Keratinocyte (primary cell): ENCODE data around the gene KRT8. TPM values are rescaled to one million over a fixed set of nuclear protein-coding genes. Genes with fewer than 3 reads are reported as not detected.

Source experiments
- DNase-seq: peaks from one replicate; pipeline ENCODE4 v3.0.0-alpha.2; 2011; ENCODE audit warnings: low read depth, missing footprints, low spot score
- FAIRE-seq: peaks from 2 replicates; lab custom pipeline; 2011; peaks lifted over from hg19 to GRCh38; lab: Jason Lieb, UNC
- H2AFZ ChIP-seq: 2 replicates; pipeline ENCODE4 v1.6.0; 2012; ENCODE audit warnings: low read length, control low read depth, inconsistent platforms; ENCODE audit not compliant: control insufficient read depth
- H3K27ac ChIP-seq: 2 replicates; pipeline ENCODE4 v1.5.1; 2011; ENCODE audit warnings: low read length; ENCODE audit not compliant: control insufficient read depth, insufficient read depth
- H3K27me3 ChIP-seq: 3 replicates; pipeline ENCODE4 v1.6.0; 2011; ENCODE audit warnings: low read length; ENCODE audit not compliant: control insufficient read depth, insufficient read depth; ENCODE audit errors: extremely low read depth
- H3K36me3 ChIP-seq, 2 experiments: 2 replicates in 1 of 2; 3 replicates in 1 of 2; pipeline ENCODE4 v1.5.1; 2011; ENCODE audit warnings: low read length in 2 of 2, mild to moderate bottlenecking in 1 of 2; ENCODE audit not compliant: control insufficient read depth in 2 of 2, insufficient read depth in 2 of 2; ENCODE audit errors: extremely low read depth in 1 of 2
- H3K4me1 ChIP-seq: 3 replicates; pipeline ENCODE4 v1.5.1; 2011; ENCODE audit warnings: low read length; ENCODE audit not compliant: control insufficient read depth, insufficient read depth; ENCODE audit errors: extremely low read depth
- H3K4me2 ChIP-seq: 3 replicates; pipeline ENCODE4 v1.6.0; 2011; ENCODE audit warnings: low read depth, low read length; ENCODE audit not compliant: control insufficient read depth, insufficient read depth; ENCODE audit errors: extremely low read depth
- H3K4me3 ChIP-seq, 3 experiments: fragments of 200-600 bp in 1 of 3; sonication (generic) in 1 of 3; 2 replicates in 2 of 3; 3 replicates in 1 of 3; pipeline ENCODE4 v1.5.1; 2011 to 2016; ENCODE audit warnings: low read length in 3 of 3, mild to moderate bottlenecking in 3 of 3, control low read depth in 2 of 3, inconsistent platforms in 1 of 3, low read depth in 1 of 3, mixed read lengths in 1 of 3, mixed run types in 1 of 3, moderate library complexity in 1 of 3; ENCODE audit not compliant: control insufficient read depth in 2 of 3, insufficient read depth in 2 of 3; ENCODE audit errors: extremely low read depth in 1 of 3
- H3K79me2 ChIP-seq: 2 replicates; pipeline ENCODE4 v1.6.0; 2012; ENCODE audit warnings: low read length; ENCODE audit not compliant: control insufficient read depth, insufficient read depth
- H3K9ac ChIP-seq: 3 replicates; pipeline ENCODE4 v1.6.0; 2011; ENCODE audit warnings: low read length; ENCODE audit not compliant: control insufficient read depth, insufficient read depth; ENCODE audit errors: extremely low read depth
- H3K9me1 ChIP-seq: 3 replicates; pipeline ENCODE4 v1.6.0; 2011; ENCODE audit warnings: low read length; ENCODE audit not compliant: control insufficient read depth, insufficient read depth; ENCODE audit errors: extremely low read depth
- H3K9me3 ChIP-seq: 2 replicates; pipeline ENCODE4 v1.5.1; 2012; ENCODE audit warnings: low read depth, low read length; ENCODE audit not compliant: control insufficient read depth
- H4K20me1 ChIP-seq: 3 replicates; pipeline ENCODE4 v1.6.0; 2011; ENCODE audit warnings: low read length; ENCODE audit not compliant: control insufficient read depth, insufficient read depth; ENCODE audit errors: extremely low read depth
- CTCF ChIP-seq, 3 experiments: IDR thresholded peaks in 1 of 3; conservative IDR thresholded peaks in 1 of 3; optimal IDR thresholded peaks in 1 of 3; 2 replicates in 2 of 3; 3 replicates in 1 of 3; pipeline versions ENCODE3 to v1.5.1; 2011; ENCODE audit warnings: low read length in 3 of 3, mild to moderate bottlenecking in 3 of 3, moderate library complexity in 2 of 3, control low read depth in 1 of 3, inconsistent platforms in 1 of 3; ENCODE audit not compliant: insufficient read depth in 2 of 3; ENCODE audit errors: extremely low read depth in 1 of 3
- EZH2 ChIP-seq: IDR thresholded peaks from one replicate; pipeline ENCODE4 v1.6.1; 2012; ENCODE audit warnings: inconsistent platforms, mild to moderate bottlenecking, low read length, moderate library complexity
- dilution Hi-C: fragments of 300-500 bp; cut with MboI; formaldehyde crosslinking; loops from one replicate; pipeline ENCODE4 v1.7.0; 2020; ENCODE audit warnings: low sequenced_read_pairs; ENCODE audit not compliant: extremely low pct_ligation_motif_present
- polyA plus RNA-seq, 5 experiments: library from polyadenylated mRNA; depleted of rRNA in 3 of 5; stranded (reverse) in 3 of 5; stranded (forward) in 1 of 5; unstranded in 1 of 5; fragments of >200 nt; gene quantifications; 1 replicate in 1 of 5; 2 replicates in 3 of 5; 3 replicates in 1 of 5; pipeline versions ENCODE4 v1.2.1 to v1.2.3, GENCODE V29; 2011 to 2012; ENCODE audit warnings: missing spikeins in 2 of 5, low read depth in 1 of 5, low replicate concordance in 1 of 5

Gene KRT8
- polyA plus RNA-seq, 1 donor (not counting 4 experiments of a cell fraction or from before 2014, with no cell fraction given): 151 TPM

- Histone ChIP-seq H3K79me2 (no peaks in the 10 kb centered on the region), H3K36me3 (no peaks in the 10 kb centered on the region), H3K9me3 (no peaks in the 10 kb centered on the region), H3K27ac (no peak overlapping the region), H3K9ac (no peak overlapping the region), H3K4me2 (no peak overlapping the region), H3K4me3 (no peak overlapping the region), H4K20me1 (no peaks in the 10 kb centered on the region), H3K4me1 (peaks cover 3% of the 10 kb centered on the region), H3K27me3 (peaks cover 11% of the 10 kb centered on the region), H2AFZ (no peak overlapping the region), H3K9me1 (no peaks in the 10 kb centered on the region)
- DNase-seq (no peak), FAIRE-seq (no peak)
- TF ChIP-seq CTCF (optimal IDR thresholded peaks at IDR 0.05 in 1 of 3, IDR thresholded peaks at IDR 0.05 in 1 of 3, conservative IDR thresholded peaks at IDR 0.05 in 1 of 3; ENCODE audit: extremely low read depth in 1 of 3, insufficient read depth in 2 of 3, low read length in 3 of 3) (no peak), EZH2 (no peak)
- dilution Hi-C loops: no loop called here
Observed at GRCh38 chr12:52918351-52918750, 13.5 kb upstream of the KRT8 start.

GRCh38 chr12:52917800-52918199 lies 12.9 kb upstream of the KRT8 start:
- H4K20me1 ChIP-seq: no peaks in the 10 kb centered on the region
- no peak overlapping the region for H3K27ac ChIP-seq
- DNase-seq (no peak), FAIRE-seq (no peak)
- dilution Hi-C loops: no loop called here
- H3K9ac ChIP-seq: no peak overlapping the region
- H3K4me1 ChIP-seq: peaks cover 3% of the 10 kb centered on the region
- TF ChIP-seq EZH2 (no peak), CTCF (optimal IDR thresholded peaks at IDR 0.05 in 1 of 3, IDR thresholded peaks at IDR 0.05 in 1 of 3, conservative IDR thresholded peaks at IDR 0.05 in 1 of 3; ENCODE audit: extremely low read depth in 1 of 3, insufficient read depth in 2 of 3, low read length in 3 of 3) (no peak)
- no peaks in the 10 kb centered on the region for H3K36me3 ChIP-seq
- H3K4me3 ChIP-seq: no peak overlapping the region
- H3K4me2 ChIP-seq: no peak overlapping the region
- H3K9me1 ChIP-seq: no peaks in the 10 kb centered on the region
- no peaks in the 10 kb centered on the region for H3K9me3 ChIP-seq
- H3K79me2 ChIP-seq: no peaks in the 10 kb centered on the region
- H3K27me3 ChIP-seq: peaks cover 15% of the 10 kb centered on the region
- H2AFZ ChIP-seq: no peak overlapping the region
